Suppressor macrophage treated with lipopolysaccharide for 4 hours (primary cell): ENCODE results near the gene NPIPA5.
"Not testable (repeated sequence)": the region's sequence is repeated elsewhere in the genome, so short reads cannot be mapped to it uniquely, and the experiment has no call there.

Source experiments
- DNase-seq: peaks from one replicate; pipeline ENCODE4 v3.0.0-alpha.2; 2020

Gene NPIPA5

DNA sequence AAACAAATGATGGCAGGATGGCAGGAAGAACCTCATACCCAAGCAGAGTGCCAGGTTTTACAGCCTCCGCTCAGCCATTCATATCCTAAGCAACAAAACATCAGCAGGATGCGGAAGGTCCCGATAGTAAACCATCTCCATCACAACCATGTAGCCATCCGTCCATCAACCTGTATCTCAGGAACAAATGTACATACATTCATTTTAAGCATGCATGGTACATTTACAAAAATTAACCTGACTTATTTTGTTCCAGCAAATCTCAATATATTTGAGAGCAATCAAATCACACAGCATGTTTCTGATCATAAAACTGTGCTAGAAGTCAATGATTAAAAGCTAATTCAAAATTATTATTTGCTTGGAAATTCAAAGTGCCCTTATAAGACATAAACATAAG lies at the start of gene NPIPA5:
TSS of gene NPIPA5 (minus strand) at position 101 of the 400 bp plus-strand sequence. CDS start at position 101, 0 bp downstream.
- not testable (repeated sequence) for DNase-seq

DNA sequence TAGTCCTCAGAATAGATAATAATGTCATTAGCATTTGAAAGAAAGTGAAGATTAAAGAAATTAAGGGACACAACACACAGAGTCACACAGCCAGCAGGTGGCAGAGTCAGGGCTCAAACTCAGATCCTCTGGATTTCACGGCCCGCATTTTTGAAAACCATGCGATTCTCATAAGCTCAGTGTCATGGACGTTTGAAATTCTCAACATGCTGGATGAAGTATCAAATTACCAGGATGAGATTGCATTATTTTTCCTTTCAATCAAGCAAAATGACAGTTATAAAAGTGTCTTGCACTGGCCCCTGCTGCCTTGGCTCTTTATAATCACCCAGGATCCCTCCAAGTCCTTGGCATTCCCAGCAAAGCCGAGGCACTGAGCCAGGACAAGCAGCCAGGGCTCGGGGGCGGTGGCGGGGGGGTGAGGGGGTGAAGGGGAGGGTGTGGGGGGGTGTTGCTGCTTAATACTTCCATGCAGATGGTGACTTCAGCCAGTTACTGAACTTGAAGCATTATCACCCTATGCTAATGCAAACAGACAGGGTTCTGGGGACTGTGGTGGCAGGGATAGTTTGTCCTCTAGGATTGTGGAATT lies 49.6 kb upstream of the NPIPA5 start:
- peak; percentile 59 for DNase-seq

DNA sequence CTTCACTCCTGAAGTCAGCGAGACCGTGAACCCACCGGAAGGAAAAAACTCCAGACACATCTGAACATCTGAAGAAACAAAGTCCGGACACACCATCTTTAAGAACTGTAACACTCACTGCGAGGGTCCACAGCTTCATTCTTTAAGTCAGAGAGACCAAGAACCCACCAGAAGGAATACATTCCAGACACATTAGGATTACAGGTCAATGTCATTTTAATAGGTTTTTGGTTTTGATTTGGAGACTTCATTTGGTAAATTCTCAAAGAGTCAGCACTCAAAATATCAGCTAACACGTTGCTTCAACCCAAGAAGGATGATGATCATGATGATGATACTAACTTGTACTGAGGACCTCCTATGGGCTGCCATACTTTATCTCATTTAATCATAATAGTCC lies 48.7 kb upstream of the NPIPA5 start:
- DNase-seq, result no peak

DNA sequence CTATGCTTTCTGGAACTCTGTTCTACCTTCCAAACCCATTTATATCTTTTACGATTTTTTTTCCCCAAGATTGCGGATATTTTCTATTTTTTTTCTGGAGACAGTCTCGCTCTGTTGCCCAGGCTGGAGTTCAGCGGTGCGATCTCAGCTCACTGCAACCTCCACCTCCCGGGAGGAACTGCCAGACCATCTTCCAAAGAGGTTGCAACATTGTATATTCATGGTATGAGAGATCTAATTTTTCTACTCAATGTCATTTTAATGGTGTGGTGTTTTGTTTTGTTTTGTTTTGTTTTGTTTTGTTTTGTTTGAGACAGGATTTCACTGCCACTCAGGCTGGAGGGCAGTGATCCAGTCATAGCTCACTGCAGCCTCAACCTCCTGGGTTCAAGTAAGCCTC lies 47.8 kb upstream of the NPIPA5 start:
- no peak for DNase-seq

DNA sequence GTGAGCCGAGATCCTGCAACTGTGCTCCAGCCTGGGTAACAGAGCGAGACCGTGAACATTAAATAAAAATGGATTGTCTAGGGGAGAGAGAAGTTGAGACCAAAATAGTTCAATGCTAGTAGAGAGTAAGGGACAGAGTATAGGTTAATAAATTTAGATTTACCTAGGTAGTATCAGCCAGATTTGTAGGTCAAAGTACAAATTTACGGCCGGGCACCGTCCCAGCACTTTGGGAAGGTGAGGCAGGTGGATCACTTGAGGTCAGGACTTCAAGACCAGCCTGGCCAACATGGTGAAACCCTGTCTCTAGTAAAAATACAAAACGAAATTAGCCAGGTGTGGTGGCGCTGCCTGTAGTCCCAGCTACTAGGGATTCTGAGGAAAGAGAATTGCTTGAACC lies 44.1 kb upstream of the NPIPA5 start:
- no peak for DNase-seq

DNA sequence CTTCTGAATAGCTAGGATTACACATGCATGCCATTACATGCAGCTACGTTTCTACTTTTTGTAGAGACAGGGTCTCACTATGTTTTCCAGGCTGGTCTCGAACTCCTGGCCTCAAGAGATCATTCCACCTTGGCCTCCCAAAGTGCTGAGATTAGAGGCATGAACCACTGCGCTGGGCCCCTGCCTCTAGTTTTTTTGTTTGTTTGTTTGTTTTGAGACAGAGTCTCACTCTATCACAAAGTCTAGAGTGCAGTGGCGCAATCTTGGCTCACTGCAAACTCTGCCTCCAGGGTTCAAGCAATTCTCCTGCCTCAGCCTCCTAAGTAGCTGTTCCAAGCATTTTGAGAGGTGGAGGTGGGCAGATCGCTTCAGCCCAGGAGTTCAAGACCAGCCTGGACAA lies 43.6 kb upstream of the NPIPA5 start:
- not testable (repeated sequence) for DNase-seq

DNA sequence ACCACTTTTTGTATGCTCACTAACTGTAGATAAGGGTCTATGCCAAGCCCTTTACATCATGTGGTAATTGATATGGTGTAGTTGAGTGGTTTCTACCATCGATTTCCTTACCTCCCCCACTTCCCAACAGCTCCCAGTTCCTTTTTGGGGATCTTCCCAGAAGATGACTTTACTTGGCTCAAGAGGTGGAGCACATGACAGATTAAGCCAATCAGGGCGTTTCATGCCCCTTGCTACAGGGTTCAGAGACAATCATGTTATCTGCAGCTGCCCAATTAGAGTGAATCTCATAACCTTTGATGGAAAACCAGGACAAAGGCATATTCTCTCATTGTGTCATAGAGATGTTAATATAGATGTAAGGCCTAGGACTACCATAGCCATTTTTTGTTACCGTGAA lies 40.1 kb upstream of the NPIPA5 start:
- DNase-seq, result no peak

DNA sequence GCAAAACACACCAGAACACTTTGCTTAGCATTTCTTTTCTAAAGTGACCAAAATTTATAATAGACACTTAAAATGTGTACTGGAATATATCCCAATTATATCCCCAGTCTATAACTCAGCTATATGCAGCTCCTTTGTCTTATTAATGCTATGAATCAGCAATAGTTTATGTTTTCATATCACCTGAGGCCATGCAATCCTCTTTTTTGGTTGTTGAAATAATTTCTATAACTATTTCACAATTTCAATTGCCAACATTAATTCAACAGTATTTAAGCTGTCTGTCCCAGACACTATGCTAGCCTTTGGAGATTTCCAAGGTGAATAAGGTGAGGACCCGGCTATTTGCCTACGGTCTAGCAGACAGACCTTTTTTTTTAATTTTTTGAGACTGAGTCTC lies 39.1 kb upstream of the NPIPA5 start:
- DNase-seq, result no peak

DNA sequence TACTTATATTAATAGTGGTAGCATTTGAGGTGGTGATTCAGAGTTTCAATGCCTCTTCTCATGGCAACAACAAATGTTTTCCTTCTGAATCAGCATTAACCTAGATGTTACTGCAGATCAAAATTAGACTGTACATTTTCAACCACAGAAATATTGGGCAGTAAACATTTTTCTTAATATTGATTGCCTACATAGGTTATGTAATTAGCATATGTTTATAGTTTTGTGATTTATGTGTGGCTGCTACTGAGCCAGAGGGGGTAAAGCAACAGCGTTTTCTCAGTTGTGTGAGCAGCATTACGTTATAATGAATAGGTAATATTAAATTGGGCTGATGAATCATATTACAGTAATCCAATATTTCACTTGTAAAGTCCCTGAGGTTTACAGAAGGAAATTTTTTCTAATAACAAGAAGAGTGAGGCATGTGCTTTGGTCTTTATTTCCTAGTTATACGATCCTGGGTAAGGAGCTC lies 37.5 kb upstream of the NPIPA5 start:
- DNase-seq, result no peak

DNA sequence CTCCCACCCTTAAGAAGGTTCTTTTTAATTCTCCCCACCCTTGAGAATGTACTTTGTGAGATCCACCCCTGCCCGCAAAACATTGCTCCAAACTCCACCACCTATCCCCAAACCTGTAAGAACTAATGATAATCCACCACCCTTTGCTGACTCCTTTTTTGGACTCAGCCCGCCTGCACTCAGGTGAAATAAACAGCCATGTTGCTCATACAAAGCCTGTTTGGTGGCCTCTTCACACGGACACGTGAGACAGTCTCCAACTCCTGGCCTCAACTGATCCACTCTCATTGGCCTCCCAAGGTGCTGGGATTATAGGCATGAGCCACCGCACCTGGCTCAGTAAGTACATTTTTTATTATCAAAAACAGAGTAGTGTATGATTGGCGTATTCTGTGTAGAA lies 31.4 kb upstream of the NPIPA5 start:
- DNase-seq, result not testable (repeated sequence)

DNA sequence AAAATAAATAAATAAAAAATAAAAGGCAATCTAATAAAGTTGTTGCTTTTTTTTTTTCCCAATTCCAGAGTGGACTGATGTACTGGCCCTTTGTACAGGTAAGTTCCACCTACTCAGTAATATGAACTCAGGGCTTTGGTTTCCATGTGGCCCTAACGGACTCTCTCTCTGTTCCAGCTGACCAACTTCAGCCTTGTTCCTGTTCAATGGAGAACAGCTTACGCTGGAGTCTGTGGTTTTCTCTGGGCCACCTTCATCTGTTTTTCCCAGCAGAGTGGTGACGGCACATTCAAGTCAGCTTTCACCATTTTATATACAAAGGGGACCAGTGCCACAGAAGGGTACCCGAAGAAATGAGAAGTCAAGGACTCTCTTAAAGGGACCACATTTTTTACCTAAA lies 29.7 kb upstream of the NPIPA5 start:
- DNase-seq, result not testable (repeated sequence)

DNA sequence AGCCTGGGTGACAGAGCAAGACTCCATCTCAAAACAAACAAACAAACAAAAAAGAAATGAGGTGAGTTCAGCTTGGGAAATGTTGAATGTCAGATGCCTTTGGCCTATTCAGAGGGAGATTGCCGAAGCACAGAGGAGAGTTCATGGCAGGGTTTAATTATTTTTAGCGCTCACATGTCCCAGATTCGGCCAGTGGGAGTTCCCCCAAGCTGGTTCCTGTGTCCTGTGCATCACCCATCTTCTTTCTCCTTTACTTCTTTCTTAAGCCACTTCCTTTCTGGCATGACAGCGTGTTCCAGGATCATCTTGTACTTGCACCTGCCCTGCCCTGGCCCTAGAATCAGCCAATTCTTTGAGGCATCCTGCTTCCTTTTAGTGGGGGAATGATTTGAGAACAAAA lies 26.7 kb upstream of the NPIPA5 start:
- peak; percentile 81 for DNase-seq

DNA sequence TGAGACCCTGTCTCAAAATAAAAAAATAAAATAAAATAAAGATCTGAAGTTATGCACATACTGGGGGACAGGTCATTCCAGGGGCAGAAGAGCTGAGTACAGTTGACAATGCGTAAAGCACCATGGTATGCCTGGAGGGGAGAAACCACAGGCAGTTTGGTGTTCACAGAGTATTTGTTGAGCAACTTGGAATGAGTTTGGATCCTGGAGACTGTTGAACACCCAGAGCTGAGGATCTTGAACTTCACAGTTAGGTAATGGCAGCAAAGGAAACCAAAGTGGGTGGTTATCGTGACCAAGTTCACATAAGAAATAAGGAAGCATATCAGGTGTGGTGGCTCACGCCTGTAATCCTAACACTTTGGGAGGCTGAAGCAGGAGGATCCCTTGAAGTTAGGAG lies 26.0 kb upstream of the NPIPA5 start:
- peak; percentile 35 for DNase-seq

DNA sequence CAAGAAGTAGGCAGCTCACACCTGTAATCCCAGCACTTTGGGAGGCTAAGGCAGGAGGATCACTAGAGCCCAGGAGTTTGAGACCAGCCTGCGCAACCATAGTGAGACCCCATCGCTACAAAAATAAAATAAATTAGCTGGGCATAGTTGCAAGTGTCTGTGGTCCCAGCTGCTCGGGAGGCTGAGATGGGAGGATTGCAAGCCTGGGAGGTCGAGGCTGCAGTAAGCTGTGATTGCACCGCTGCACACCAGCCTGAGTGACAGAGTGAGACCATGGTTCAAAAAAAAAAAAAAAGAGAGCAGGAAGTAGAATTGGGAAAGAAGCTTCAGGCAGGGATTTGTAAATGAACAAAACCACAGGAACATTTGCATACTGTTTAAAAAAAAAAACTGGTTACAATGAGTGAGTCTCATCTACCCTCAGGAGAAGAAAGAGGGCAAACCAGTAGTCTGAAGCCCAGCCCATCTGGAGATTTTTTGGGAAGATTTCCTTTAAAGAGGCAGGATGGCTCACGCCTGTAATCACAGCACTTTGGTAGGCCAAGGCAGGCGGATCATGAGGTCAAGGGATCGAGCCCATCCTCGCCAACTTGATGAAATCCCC lies 25.4 kb upstream of the NPIPA5 start:
- DNase-seq, result peak; percentile 80

DNA sequence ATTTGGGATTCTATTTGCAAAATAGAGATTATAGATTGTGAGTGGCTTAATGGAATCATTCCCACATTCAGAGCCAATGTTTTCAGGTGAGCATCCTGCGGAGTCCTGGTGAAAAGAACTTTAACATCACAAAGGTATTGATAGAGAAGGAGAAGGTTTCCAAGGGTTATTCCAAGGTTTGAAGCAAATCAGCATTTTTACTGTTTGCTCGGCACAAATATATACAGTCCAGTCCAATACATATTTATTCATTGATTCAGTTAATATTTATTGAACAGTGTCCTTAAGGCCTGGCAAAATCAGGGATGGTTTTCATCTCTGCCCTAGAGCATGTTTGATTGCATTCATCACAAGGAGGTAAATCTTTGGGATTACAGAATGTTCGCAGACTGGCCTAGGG lies 23.9 kb upstream of the NPIPA5 start:
- no peak for DNase-seq

DNA sequence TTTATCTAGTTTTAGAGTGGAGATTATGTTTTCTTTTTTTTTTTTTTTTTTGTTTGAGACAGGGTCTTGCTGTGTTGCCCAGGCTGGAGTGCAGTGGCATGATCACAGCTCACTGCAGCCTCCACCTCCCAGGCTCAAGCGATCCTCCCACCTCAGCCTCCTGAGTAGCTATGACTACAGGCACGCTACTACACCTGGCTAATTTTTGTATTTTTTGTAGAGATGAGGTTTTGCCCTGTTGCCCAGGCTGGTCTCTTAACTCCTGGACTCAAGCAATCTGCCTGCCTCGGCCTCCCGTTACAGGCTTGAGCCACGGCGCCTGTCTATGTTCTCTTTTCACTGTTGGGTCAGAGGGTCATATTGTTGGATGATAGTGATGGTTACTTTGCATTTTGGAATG lies 22.2 kb upstream of the NPIPA5 start:
- DNase-seq, result not testable (repeated sequence)

DNA sequence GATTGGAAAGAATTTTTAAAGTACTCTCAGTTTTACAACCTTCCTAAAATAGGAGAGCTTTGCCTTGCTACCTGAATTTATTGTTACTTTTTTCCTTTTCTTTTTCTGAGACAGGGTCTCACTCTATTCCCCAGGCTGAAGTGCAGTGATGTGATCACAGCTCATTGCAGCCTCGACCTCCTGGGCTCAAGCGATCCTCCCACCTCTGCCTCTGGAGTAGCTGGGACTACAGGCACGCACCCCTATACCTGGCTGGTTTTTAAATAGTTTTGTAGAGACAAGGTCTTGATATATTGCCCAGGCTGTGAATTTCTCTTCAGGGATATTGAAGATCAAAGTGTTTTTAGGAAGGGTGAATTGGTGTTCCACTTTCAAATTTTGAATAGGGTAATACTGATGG lies 21.2 kb upstream of the NPIPA5 start:
- no peak for DNase-seq

DNA sequence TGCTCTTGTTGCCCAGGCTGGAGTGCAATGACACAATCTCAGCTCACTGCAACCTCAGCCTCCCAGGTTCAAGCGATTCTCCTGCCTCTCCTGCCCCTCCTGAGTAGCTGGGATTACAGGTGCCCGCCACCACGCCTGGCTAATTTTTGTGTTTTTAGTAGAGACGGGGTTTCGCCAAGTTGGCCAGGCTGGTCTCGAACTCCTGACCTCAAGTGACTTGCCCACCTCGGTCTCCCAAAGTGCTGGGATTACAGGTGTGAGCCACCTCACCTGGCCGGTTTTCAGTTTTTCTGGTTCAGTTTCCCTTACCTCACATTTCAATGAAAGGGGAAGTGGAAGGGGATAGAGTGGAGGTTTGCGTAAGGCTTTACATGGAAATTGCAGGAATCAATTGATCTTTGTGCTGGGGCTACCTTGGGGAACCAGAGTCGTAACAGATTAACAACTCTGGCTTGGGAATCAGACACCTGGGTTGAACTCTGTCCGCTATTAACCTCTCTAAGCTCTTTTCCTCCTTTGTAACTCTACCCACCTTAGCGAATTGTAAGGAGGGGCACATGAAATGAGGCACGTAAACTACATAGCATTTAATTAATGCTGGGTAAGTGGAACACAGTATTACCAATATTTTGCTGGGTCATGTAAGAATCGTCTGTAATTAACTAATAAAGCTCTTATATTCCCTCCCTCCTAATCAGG lies 20.7 kb upstream of the NPIPA5 start:
- no peak for DNase-seq

DNA sequence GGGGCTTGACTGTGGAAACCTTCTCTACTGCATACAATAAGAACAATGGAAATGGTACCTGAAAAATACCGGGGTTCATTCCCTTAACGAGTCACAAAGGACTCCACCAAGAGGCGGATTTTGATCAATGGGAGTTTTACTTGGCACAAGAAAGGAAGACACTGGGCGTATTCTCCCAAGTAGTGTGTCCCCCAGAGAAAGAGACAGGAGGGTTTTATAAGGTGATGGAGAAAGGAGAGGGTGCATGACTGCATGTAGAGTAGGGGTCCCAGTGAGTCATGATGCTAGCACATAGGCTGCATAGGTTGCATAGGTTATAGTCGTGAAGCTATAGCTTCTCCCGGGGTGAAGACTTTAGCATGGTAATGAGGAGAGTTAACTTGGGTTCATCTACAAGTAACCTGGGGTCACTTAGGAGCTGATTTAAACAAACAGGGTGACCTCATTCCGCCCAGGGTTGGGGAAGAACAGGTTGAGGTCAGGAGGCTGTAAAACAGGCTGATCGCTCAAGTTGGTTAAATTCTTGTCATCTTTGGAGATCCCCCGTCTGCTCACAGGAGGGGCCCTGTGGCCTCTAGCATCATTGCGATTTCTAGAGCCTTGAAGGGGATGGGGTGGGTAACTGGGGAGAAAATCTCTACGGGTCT lies 19.0 kb upstream of the NPIPA5 start:
- DNase-seq, result no peak

DNA sequence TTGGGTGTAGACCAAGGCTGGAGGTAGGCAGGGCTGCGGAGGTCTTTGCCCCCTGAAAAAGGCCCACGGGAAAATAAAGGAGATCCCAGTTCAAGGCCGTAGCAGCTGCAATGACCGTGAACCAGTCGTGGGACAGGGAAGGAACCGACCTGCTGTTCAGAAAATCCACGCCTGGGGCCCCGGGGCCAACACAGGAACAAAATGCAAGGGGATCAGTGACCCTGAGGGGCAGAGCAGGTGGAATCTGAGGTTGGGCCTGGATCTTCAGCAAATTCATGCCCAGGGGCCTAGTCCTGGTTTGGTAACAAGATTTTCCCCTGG lies 18.4 kb upstream of the NPIPA5 start:
- not testable (repeated sequence) for DNase-seq

DNA sequence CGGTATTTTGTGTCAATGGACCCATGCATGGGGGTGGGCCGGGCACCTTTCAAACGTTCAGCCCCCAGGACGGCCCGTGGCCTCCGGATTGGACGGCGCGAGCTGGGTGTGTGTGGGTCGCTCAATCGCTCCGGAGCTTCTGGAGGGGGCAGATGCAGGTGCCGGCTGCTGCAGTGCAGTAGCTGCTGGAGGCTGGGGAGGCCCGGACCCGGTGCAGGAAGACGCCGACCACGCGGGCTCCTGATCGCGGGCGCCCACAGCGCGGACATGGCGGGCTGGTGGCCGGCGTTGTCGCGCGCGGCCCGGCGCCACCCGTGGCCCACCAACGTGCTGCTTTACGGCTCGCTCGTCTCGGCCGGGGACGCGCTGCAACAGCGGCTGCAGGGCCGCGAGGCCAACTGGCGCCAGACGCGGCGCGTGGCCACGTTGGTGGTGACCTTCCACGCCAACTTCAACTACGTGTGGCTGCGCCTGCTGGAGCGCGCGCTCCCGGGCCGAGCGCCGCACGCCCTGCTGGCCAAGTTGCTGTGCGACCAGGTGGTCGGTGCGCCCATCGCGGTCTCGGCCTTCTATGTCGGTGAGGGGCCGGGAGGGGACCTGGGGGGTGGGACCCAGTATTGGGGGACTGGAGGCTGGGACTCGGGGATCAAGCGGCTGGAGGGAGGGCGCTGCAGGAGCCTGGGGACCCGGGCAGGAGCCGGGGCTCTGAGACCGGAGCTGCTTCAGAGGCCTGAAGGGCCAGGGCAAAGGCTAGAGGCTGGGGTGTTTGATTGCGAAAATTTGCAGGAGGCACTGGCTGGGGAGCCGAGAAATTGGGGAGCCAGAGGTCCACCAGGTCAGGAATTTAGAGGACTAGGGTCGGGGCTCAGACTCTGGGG lies 17.8 kb upstream of the NPIPA5 start, which contains the start of gene MPV17L:
TSS of gene MPV17L (plus strand) at position 124 of the 878 bp plus-strand sequence. CDS start at position 268, 144 bp downstream.
- peak; percentile 21 for DNase-seq

DNA sequence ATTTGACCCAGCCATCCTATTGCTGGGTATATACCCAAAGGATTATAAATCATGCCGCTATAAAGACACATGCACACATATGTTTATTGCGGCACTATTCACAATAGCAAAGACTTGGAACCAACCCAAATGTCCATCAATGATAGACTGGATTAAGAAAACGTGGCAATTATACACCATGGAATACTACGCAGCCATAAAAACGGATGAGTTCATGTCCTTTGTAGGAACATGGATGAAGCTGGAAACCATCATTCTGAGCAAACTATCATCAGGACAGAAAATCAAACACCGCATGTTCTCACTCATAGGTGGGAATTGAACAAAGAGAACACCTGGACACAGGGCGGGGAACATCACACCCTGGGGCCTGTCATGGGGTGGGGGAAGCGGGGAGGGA lies 14.9 kb upstream of the NPIPA5 start:
- DNase-seq, result not testable (repeated sequence)

DNA sequence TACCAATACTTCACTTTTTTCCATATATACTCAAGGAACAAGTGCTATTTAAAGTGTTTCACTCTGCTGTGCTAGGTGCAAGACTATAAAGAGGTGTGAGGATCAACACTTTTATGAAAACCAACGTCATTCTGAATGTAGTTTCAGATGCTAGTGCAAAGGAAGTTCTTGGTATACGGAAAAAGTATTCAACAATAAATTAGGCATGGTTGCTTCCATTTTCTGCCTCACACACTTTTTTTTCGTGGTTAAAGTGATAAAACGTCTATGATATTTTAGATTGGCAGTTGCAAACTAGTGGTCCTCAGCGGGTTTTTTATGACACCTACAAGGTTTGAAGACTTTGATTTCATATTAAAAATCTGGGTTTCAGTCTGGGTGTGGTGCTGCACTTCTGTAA lies 11.8 kb upstream of the NPIPA5 start:
- not testable (repeated sequence) for DNase-seq
